ENCODE data around the gene ARL6IP5. TPM values are rescaled to one million over a fixed set of nuclear protein-coding genes. Genes with fewer than 3 reads are reported as not detected.
A peak's percentile ranks its signal among the peaks of the same experiment; 100 is the strongest.

ARL6IP5 gene
- total RNA-seq, 1 donor from 2014 or later = 193 TPM

- peak overlapping the region; percentile 87 for H3K27ac ChIP-seq (replicated peaks)
- no peaks in the 10 kb centered on the region for H3K9me3 ChIP-seq (replicated peaks)
- intact Hi-C loops (cut with micrococcal nuclease) = no loop called here
- no peaks in the 10 kb centered on the region for H3K27me3 ChIP-seq (ENCODE audit: low read depth)
- DNase-seq = no peak
- peaks cover 48% of the 10 kb centered on the region for H3K4me1 ChIP-seq
- H3K4me3 ChIP-seq = no peak overlapping the region
- no peak for TF ChIP-seq CTCF (IDR thresholded peaks at IDR 0.05; ENCODE audit: borderline replicate concordance)
- peaks cover 5% of the 10 kb centered on the region for H3K36me3 ChIP-seq
These were observed 26.3 kb downstream of the ARL6IP5 start for GRCh38 chr3:69110941-69111546.

GRCh38 chr3:69113536-69113935, 28.8 kb downstream of the ARL6IP5 start:
- Histone ChIP-seq H3K27ac (replicated peaks) (peak overlapping the region; percentile 87), H3K4me3 (peak overlapping the region; percentile 57), H3K27me3 (ENCODE audit: low read depth) (no peaks in the 10 kb centered on the region), H3K4me1 (peaks cover 51% of the 10 kb centered on the region), H3K9me3 (replicated peaks) (no peaks in the 10 kb centered on the region), H3K36me3 (peaks cover 6% of the 10 kb centered on the region)
- intact Hi-C loops (cut with micrococcal nuclease) = no loop called here
- no peak for TF ChIP-seq CTCF (IDR thresholded peaks at IDR 0.05; ENCODE audit: borderline replicate concordance)
- no peak for DNase-seq

GRCh38 chr3:69115731-69116130, 31.0 kb downstream of the ARL6IP5 start:
- no peaks in the 10 kb centered on the region for H3K9me3 ChIP-seq (replicated peaks)
- H3K36me3 ChIP-seq = peaks cover 12% of the 10 kb centered on the region
- TF ChIP-seq CTCF (IDR thresholded peaks at IDR 0.05; ENCODE audit: borderline replicate concordance) = no peak
- peak overlapping the region; percentile 87 for H3K27ac ChIP-seq (replicated peaks)
- no peaks in the 10 kb centered on the region for H3K27me3 ChIP-seq (ENCODE audit: low read depth)
- intact Hi-C loops (cut with micrococcal nuclease) = no loop called here
- H3K4me3 ChIP-seq = peak overlapping the region; percentile 57
- H3K4me1 ChIP-seq = peaks cover 60% of the 10 kb centered on the region
- DNase-seq = no peak

- peaks cover 12% of the 10 kb centered on the region for H3K36me3 ChIP-seq
- intact Hi-C loops (cut with micrococcal nuclease) = no loop called here
- no peak for TF ChIP-seq CTCF (IDR thresholded peaks at IDR 0.05; ENCODE audit: borderline replicate concordance)
- H3K27me3 ChIP-seq (ENCODE audit: low read depth) = no peaks in the 10 kb centered on the region
- peak overlapping the region; percentile 57 for H3K4me3 ChIP-seq
- no peak for DNase-seq
- peaks cover 58% of the 10 kb centered on the region for H3K4me1 ChIP-seq
- H3K9me3 ChIP-seq (replicated peaks) = no peaks in the 10 kb centered on the region
- peak overlapping the region; percentile 87 for H3K27ac ChIP-seq (replicated peaks)
These were observed 31.4 kb downstream of the ARL6IP5 start for GRCh38 chr3:69116162-69116561.

- intact Hi-C loops (cut with micrococcal nuclease) = no loop called here
- peak overlapping the region; percentile 57 for H3K4me3 ChIP-seq
These were observed 32.2 kb downstream of the ARL6IP5 start for GRCh38 chr3:69116897-69117296.

More at GRCh38 chr3:69116897-69117296, 32.2 kb downstream of the ARL6IP5 start:
- H3K9me3 ChIP-seq (replicated peaks) = no peaks in the 10 kb centered on the region
- no peak for TF ChIP-seq CTCF (IDR thresholded peaks at IDR 0.05; ENCODE audit: borderline replicate concordance)
- peak overlapping the region; percentile 87 for H3K27ac ChIP-seq (replicated peaks)
- H3K27me3 ChIP-seq (ENCODE audit: low read depth) = no peaks in the 10 kb centered on the region
- peaks cover 50% of the 10 kb centered on the region for H3K4me1 ChIP-seq
- H3K36me3 ChIP-seq = peaks cover 12% of the 10 kb centered on the region
- no peak for DNase-seq
